GM15510 (cell line): ENCODE measurements around the gene NEU4.
A peak's percentile ranks its signal among the peaks of the same experiment; 100 is the strongest.

Experiments
- POLR2A ChIP-seq: IDR thresholded peaks from 3 replicates; pipeline ENCODE4 v1.6.1; 2011; ENCODE audit warnings: borderline replicate concordance; ENCODE audit not compliant: insufficient read length; ENCODE audit errors: extremely low read depth

Gene NEU4

DNA sequence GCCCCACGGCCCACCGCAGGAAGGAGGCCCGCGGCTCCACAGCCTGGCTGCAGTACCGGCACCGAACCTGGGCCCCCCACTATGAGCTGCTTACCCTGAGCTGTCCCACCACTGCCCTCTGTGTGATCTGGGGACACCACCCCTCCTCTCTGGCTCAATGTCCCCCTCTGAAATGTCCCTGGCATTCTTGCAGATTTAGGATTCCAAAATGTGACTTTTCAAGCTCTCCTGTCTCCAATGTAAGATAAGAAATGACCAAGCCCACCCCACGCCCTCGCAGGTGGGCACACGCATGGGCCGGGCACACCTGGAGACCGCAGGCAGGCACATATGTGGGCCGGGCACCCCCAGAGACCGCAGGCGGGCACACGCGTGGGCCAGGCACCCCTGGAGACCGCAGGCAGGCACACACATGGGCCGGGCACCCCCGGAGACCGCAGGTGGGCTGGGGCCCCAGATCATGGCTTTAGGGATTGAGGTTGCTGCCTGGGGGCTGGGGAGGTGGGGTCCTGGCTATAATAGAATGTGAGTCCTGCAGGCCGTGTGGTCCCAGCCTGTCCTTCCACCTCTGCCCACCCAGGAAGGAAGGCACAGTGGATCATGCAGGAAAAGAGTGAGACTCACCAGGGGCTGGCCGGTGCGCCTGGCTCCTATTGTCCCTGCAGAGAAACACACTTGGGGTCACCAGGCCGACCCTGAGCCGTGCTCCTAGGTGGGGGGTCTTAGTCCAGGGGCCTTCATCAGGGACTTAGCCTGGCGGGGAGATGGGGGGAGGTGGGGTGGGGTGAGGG lies 42.5 kb downstream of the NEU4 start:
- no peak for TF ChIP-seq POLR2A

GRCh38 chr2:241852116-241852980 lies 43.4 kb downstream of the NEU4 start:
- no peak for TF ChIP-seq POLR2A

GRCh38 chr2:241852981-241853631 lies 44.1 kb downstream of the NEU4 start:
- TF ChIP-seq POLR2A: no peak

DNA sequence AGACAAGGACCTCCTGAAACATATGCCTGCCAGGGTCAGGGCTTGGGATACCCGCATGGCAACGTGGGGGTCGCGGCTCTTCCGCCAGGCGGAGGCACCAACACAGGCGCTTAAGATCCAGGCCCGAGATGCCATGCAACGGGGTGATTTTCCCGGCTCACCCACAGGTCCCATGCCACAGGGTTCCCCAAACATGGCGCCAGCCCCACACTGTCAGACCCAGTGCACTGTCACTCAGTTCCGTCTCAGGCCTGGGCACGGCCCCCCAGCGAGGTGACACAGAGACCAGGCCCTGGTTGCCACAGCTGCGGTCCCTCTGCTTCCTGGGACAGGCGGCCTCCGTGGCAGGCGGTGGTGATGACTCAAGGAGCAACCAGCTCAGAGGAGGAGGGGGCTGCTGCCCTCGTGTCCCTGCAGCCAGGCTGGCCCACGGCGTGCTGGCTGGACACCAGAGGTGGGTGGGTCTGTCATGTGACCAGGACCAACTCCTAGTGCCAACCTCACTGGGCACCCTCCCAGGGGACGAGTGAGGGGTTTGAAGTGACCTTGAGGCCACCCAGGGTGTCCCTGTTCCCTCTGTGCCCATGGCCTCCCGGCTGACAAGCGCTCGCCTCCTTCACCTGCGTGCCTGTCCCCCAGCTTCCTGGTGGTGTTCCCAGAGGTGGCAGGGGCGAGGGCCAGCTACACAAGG lies 44.8 kb downstream of the NEU4 start:
- no peak for TF ChIP-seq POLR2A

DNA sequence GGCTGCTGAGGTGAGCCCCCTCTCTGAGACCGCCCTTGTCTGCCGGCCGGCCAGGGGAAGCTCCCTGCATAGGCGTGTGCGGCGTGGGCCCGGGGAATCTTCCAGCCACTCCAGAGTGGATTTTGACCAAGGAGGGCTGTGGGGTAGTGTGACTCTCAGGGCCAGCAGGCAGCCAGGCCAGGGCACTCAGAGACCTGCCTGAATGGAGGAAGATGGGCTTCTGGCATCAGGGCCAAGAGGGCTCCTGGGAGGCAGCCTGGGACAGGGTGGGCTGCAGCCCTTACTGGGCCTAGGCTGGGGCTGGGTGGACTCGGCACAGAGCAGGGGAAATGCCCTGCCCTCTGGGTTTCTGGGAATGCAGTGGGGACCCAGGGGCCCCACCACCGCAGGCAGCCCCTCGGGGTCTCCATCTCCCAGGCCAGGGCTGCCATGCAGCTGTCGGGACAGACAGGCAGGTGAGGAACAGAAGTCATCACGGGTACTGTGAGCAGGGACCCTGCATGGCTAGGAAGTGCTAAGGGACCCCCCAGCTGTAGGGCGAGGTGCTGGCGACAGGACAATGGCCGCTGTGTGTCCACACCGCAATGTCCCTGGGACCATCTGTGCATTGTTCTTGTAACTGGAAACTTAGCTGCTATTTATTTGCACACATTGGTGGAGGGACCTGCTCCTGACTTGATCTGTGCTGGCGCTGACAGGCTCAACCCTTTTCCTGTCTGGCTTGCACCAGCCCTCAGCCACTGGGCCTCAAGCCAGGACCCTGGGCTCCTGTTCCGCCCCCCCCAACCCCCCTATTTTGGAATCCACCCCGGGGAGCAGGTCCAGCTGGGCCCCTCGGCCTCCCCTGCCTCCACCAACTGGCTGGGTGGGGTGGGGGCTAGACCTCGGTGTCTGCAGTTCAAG lies 45.6 kb downstream of the NEU4 start:
- TF ChIP-seq POLR2A: no peak

GRCh38 chr2:241855245-241855887 lies 46.4 kb downstream of the NEU4 start:
- TF ChIP-seq POLR2A: no peak

DNA sequence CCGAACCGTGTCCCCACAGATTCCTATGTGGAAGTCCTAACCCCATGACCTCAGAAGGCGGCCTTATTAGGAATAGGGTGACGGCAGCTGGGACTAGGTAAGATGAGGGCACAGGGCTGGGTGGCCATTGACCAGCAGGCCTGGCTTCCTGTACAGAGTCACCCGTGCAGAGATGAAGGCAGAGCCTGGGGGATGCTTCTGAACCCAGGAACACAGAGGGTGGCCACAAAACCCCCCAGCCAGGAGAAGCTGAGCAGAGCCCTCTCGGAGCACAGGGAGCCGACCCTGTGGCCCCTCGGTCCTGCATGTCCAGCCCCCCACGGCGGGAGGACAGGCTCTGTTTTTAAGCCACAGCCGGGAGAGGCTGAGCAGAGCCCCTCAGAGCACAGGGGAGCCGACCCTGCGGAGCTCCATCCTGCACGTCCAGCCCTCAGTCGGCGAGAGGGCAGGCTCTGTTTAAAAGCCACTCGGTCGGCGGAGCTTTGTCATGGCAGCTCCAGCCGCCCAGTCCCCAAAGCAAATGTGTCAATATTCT lies 47.0 kb downstream of the NEU4 start:
- no peak for TF ChIP-seq POLR2A

DNA sequence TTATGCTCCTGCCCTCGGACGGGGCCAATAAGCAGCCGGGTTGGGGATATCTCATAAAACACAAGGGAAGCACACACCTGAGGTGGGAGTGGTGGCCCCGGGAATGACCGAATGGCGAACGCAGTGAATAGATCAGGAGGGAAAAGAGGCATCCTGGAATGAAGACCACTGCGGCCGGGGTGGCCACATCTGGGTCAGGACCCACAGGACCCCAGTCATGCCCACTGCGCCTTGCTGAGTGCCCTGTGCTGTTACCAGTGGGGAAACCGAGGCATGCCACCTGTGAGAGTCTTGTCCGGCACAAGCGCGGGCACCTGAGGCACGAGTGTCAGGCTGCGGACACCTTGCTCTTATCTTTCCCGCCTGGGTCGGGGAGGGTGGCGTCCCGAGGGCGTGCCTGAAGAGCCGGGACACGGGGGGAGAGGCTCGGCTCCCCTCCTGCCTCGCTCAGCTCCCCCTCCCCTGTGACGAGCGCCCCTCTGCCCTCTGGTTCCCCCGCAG lies 48.1 kb downstream of the NEU4 start:
- TF ChIP-seq POLR2A: no peak

- no peak for TF ChIP-seq POLR2A
Measured at GRCh38 chr2:241857572-241858121, 48.7 kb downstream of the NEU4 start.

DNA sequence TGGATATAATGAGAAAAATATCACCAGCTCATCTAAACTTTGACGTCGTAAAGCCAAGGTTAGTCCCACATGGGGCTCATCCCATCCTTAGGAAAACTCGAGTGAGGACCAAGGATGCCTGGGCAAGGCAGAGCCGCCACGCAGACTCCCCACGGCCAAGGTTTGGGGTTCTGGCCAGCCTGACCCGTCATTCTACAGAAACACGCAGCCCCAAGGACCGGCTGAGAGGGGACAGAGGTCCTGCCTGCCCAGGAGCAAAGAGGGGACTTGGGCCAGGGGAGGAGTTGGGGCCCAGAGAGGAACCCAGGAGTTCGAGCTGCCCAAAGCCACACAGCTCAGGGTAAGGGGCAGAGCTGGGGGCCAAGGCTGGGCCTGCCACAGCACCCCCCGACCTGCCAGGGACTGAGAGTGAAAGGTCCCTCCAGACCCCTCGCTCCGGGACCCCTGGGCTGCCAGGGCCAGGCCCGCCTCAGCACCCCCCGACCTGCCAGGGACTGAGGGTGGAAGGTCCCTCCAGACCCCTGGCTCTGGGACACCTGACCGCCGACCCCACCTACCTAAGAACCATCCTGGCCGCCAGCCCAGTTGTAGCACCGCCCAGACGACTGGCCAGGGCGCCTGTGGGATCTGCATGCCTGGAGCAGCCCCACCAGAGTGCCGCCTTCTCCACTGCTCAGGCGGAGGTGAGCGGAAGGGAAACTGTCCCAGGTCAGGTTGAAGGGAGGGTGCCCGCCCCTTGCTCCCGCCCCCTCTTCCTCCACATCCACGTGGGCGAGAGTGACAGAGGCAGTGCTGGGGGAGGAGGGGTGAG lies 49.4 kb downstream of the NEU4 start, which contains the start of gene PDCD1:
Gene PDCD1, minus strand, starts transcription at position 689 of the 811 bp plus-strand sequence. Its CDS starts 56 bp downstream, at position 633.
- TF ChIP-seq POLR2A: peak; percentile 67

- TF ChIP-seq POLR2A: no peak
Measured at GRCh38 chr2:241859017-241859435, 50.0 kb downstream of the NEU4 start.

DNA sequence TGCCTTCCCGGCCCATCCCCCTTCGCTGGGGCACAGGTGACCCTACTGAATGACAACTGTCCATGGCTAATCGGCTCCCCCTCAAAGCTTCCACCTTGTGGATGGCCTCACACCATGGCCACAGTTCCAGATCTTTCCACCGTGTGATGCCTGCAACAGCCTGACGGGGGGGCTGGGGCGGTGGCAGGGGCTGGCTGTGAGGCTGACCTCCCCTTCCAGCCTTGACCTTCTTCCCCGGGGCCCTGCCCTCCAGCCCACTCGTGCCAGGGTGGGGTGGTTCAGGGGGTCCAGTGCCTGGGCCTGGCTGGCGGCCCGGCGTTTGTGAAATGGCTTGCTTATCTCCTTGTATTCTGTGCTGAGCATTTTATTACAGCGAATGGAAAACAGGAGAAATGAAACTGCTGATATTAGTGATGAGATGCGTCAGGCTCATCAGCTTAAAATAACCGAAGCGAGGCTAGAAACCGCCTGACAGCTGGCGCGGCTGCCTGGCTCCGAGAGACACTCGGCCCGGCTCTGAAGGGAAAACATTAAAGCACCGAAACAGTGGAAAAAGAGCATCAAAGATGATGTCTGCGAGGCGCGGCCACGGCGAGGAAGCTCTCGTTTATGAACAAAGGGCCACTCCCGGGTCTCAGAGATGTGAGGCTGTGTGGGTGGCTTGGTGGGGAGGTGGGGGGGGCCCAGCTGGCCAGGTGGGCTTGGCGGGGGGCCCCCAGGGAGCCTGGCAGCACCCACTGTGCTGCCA lies 50.6 kb downstream of the NEU4 start:
- TF ChIP-seq POLR2A: no peak
